GM12878 (cell line): ENCODE data around the gene PLEKHH2. TPM values are rescaled to one million over a fixed set of nuclear protein-coding genes. Genes with fewer than 3 reads are reported as not detected.

Experiments
- polyA plus RNA-seq, 11 experiments: library from polyadenylated mRNA; depleted of rRNA in 4 of 11; unstranded in 6 of 11; stranded (reverse) in 5 of 11; fragments of >200 nt; fragmentation: Nextera tagmentation in 4 of 11; fragmentation: Illumina TruSeq in 1 of 11; extraction: Ambion mirVana in 4 of 11; extraction: Trizol in 1 of 11; gene quantifications; 1 replicate in 1 of 11; 2 replicates in 10 of 11; pipeline versions ENCODE4 v1.2.1 to v1.2.3, GENCODE V29; 2011 to 2016; ENCODE audit warnings: inconsistent platforms in 2 of 11, missing spikeins in 2 of 11, low read depth in 1 of 11
- small RNA-seq: library from RNA; depleted of rRNA; stranded (forward); fragments of <200 nt; gene quantifications from one replicate; pipeline ENCODE3, GENCODE V24; 2014
- total RNA-seq, 4 experiments: library from RNA; depleted of rRNA in 3 of 4; stranded (reverse); fragments of >200 nt in 3 of 4; fragmentation: Illumina TruSeq in 1 of 4; extraction: Trizol in 1 of 4; gene quantifications; 2 replicates each; pipeline versions ENCODE4 v1.2.1 to v1.2.3, GENCODE V29; 2013 to 2021

Gene PLEKHH2
- total and polyA plus RNA-seq, 10 of the 15 experiments (the other 5 are each of a cell fraction or from before 2014, with no cell fraction given) = not detected

Small RNA genes lying within 50 kb of the gene (small RNA-seq; reads per million reads assigned to genes)
- not detected for gene RF00019
- gene RN7SKP66 = not detected

Other genes with a start within 250 kb of the PLEKHH2 start
- 24.5 and 28.4 TPM in 2 replicates for gene THADA, start 41.2 kb upstream of the PLEKHH2 start, total RNA-seq (2014; rRNA removed)
- gene THADA, start 41.2 kb upstream of the PLEKHH2 start, total RNA-seq (2014; rRNA removed; fragmentation: Illumina TruSeq; extraction: Trizol) = 22.7 and 28.0 TPM in 2 replicates
- 32.6 and 33.2 TPM in 2 replicates for gene THADA, start 41.2 kb upstream of the PLEKHH2 start, total RNA-seq (2021)
- gene THADA, start 41.2 kb upstream of the PLEKHH2 start, polyA plus RNA-seq (2011; rRNA removed) = 22.2 and 23.6 TPM in 2 replicates
- 21.6 and 24.5 TPM in 2 replicates for gene THADA, start 41.2 kb upstream of the PLEKHH2 start, polyA plus RNA-seq (2014; fragmentation: Illumina TruSeq; extraction: Trizol)
- 10 to 100 TPM; 17.0 to 17.5 TPM for gene THADA, start 41.2 kb upstream of the PLEKHH2 start, polyA plus RNA-seq (2014; fragmentation: Nextera tagmentation; extraction: Ambion mirVana)
- 14.6 and 17.9 TPM in 2 replicates for gene THADA, start 41.2 kb upstream of the PLEKHH2 start, polyA plus RNA-seq (2014; rRNA removed)
- gene THADA, start 41.2 kb upstream of the PLEKHH2 start, polyA plus RNA-seq (2016; fragmentation: Nextera tagmentation; extraction: Ambion mirVana) = 10 to 100 TPM; 26.4 to 29.2 TPM
- not detected in 2 replicates for gene C1GALT1C1L, start 39.2 kb downstream of the PLEKHH2 start, total RNA-seq (2014; rRNA removed)
- not detected in 2 replicates for gene C1GALT1C1L, start 39.2 kb downstream of the PLEKHH2 start, total RNA-seq (2014; rRNA removed; fragmentation: Illumina TruSeq; extraction: Trizol)
- gene C1GALT1C1L, start 39.2 kb downstream of the PLEKHH2 start, total RNA-seq (2021) = not detected in 2 replicates
- not detected in 2 replicates for gene C1GALT1C1L, start 39.2 kb downstream of the PLEKHH2 start, polyA plus RNA-seq (2011; rRNA removed)
- not detected in 2 replicates for gene C1GALT1C1L, start 39.2 kb downstream of the PLEKHH2 start, polyA plus RNA-seq (2014; fragmentation: Illumina TruSeq; extraction: Trizol)
- gene C1GALT1C1L, start 39.2 kb downstream of the PLEKHH2 start, polyA plus RNA-seq (2014; fragmentation: Nextera tagmentation; extraction: Ambion mirVana) = not detected
- gene C1GALT1C1L, start 39.2 kb downstream of the PLEKHH2 start, polyA plus RNA-seq (2014; rRNA removed) = not detected in 2 replicates
- not detected for gene C1GALT1C1L, start 39.2 kb downstream of the PLEKHH2 start, polyA plus RNA-seq (2016; fragmentation: Nextera tagmentation; extraction: Ambion mirVana)
- gene DYNC2LI1, start 136.8 kb downstream of the PLEKHH2 start, total RNA-seq (2014; rRNA removed) = 13.7 and 18.0 TPM in 2 replicates
- gene DYNC2LI1, start 136.8 kb downstream of the PLEKHH2 start, total RNA-seq (2014; rRNA removed; fragmentation: Illumina TruSeq; extraction: Trizol) = 17.8 and 19.2 TPM in 2 replicates
- 9.5 and 10.9 TPM in 2 replicates for gene DYNC2LI1, start 136.8 kb downstream of the PLEKHH2 start, total RNA-seq (2021)
- 25.6 and 46.8 TPM in 2 replicates for gene DYNC2LI1, start 136.8 kb downstream of the PLEKHH2 start, polyA plus RNA-seq (2011; rRNA removed)
- 20.0 and 20.5 TPM in 2 replicates for gene DYNC2LI1, start 136.8 kb downstream of the PLEKHH2 start, polyA plus RNA-seq (2014; fragmentation: Illumina TruSeq; extraction: Trizol)
- 10 to 100 TPM; 27.2 to 27.3 TPM for gene DYNC2LI1, start 136.8 kb downstream of the PLEKHH2 start, polyA plus RNA-seq (2014; fragmentation: Nextera tagmentation; extraction: Ambion mirVana)
- 12.5 and 16.0 TPM in 2 replicates for gene DYNC2LI1, start 136.8 kb downstream of the PLEKHH2 start, polyA plus RNA-seq (2014; rRNA removed)
- gene DYNC2LI1, start 136.8 kb downstream of the PLEKHH2 start, polyA plus RNA-seq (2016; fragmentation: Nextera tagmentation; extraction: Ambion mirVana) = 10 to 100 TPM; 18.6 to 20.2 TPM
- gene ABCG5, start 201.6 kb downstream of the PLEKHH2 start, total RNA-seq (2014; rRNA removed) = not detected in 2 replicates
- gene ABCG5, start 201.6 kb downstream of the PLEKHH2 start, total RNA-seq (2014; rRNA removed; fragmentation: Illumina TruSeq; extraction: Trizol) = not detected in 2 replicates
- gene ABCG5, start 201.6 kb downstream of the PLEKHH2 start, total RNA-seq (2021) = not detected in 2 replicates
- not detected in 2 replicates for gene ABCG5, start 201.6 kb downstream of the PLEKHH2 start, polyA plus RNA-seq (2011; rRNA removed)
- gene ABCG5, start 201.6 kb downstream of the PLEKHH2 start, polyA plus RNA-seq (2014; fragmentation: Illumina TruSeq; extraction: Trizol) = not detected in 2 replicates
- gene ABCG5, start 201.6 kb downstream of the PLEKHH2 start, polyA plus RNA-seq (2014; fragmentation: Nextera tagmentation; extraction: Ambion mirVana) = not detected
- not detected in 2 replicates for gene ABCG5, start 201.6 kb downstream of the PLEKHH2 start, polyA plus RNA-seq (2014; rRNA removed)
- not detected for gene ABCG5, start 201.6 kb downstream of the PLEKHH2 start, polyA plus RNA-seq (2016; fragmentation: Nextera tagmentation; extraction: Ambion mirVana)
- not detected in 2 replicates for gene ABCG8, start 201.7 kb downstream of the PLEKHH2 start, total RNA-seq (2014; rRNA removed)
- gene ABCG8, start 201.7 kb downstream of the PLEKHH2 start, total RNA-seq (2014; rRNA removed; fragmentation: Illumina TruSeq; extraction: Trizol) = not detected in 2 replicates
- not detected in 2 replicates for gene ABCG8, start 201.7 kb downstream of the PLEKHH2 start, total RNA-seq (2021)
- gene ABCG8, start 201.7 kb downstream of the PLEKHH2 start, polyA plus RNA-seq (2011; rRNA removed) = not detected in 2 replicates
- not detected in 2 replicates for gene ABCG8, start 201.7 kb downstream of the PLEKHH2 start, polyA plus RNA-seq (2014; fragmentation: Illumina TruSeq; extraction: Trizol)
- not detected for gene ABCG8, start 201.7 kb downstream of the PLEKHH2 start, polyA plus RNA-seq (2014; fragmentation: Nextera tagmentation; extraction: Ambion mirVana)
- not detected in 2 replicates for gene ABCG8, start 201.7 kb downstream of the PLEKHH2 start, polyA plus RNA-seq (2014; rRNA removed)
- not detected for gene ABCG8, start 201.7 kb downstream of the PLEKHH2 start, polyA plus RNA-seq (2016; fragmentation: Nextera tagmentation; extraction: Ambion mirVana)